GM12873 (cell line): ENCODE measurements around the gene BRD7.

Experiments
- CTCF ChIP-seq: IDR thresholded peaks from 2 replicates; pipeline ENCODE4 v1.5.1; 2012; ENCODE audit warnings: low read depth, mild to moderate bottlenecking, moderate library complexity, low read length, control low read depth; ENCODE audit not compliant: insufficient read depth; ENCODE audit errors: missing control alignments

BRD7 gene

GRCh38 chr16:50279504-50279865 is 89.3 kb downstream of the BRD7 start:
- TF ChIP-seq CTCF: no peak

GRCh38 chr16:50278251-50278650 is 90.5 kb downstream of the BRD7 start:
- TF ChIP-seq CTCF: no peak

- TF ChIP-seq CTCF: no peak
Measured at GRCh38 chr16:50276801-50277555, 91.8 kb downstream of the BRD7 start.

GRCh38 chr16:50276326-50276640 is 92.5 kb downstream of the BRD7 start:
- no peak for TF ChIP-seq CTCF

GRCh38 chr16:50275428-50276325 is 93.1 kb downstream of the BRD7 start:
- no peak for TF ChIP-seq CTCF

GRCh38 chr16:50275098-50275415 is 93.7 kb downstream of the BRD7 start:
- peak; percentile 35 for TF ChIP-seq CTCF

GRCh38 chr16:50274326-50275097 is 94.3 kb downstream of the BRD7 start:
- no peak for TF ChIP-seq CTCF
